ENCODE data around the gene TRPV4.

TRPV4 gene

GRCh38 chr12:109763201-109763841, 69.9 kb downstream of the TRPV4 start:
- Mint-ChIP-seq H3K36me3 (ENCODE audit: low read depth) (no peaks in the 10 kb centered on the region), H3K27ac (no peak overlapping the region), H3K4me1 (peaks cover 7% of the 10 kb centered on the region), H3K27me3 (no peaks in the 10 kb centered on the region), H3K4me3 (no peak overlapping the region), H3K9me3 (no peaks in the 10 kb centered on the region)
- DNase-seq: no peak
- peak; percentile 68 for ATAC-seq

- no peak overlapping the region for H3K4me3 Mint-ChIP-seq
- H3K27me3 Mint-ChIP-seq: no peaks in the 10 kb centered on the region
- H3K36me3 Mint-ChIP-seq (ENCODE audit: low read depth): no peaks in the 10 kb centered on the region
- no peak for DNase-seq
- no peak overlapping the region for H3K27ac Mint-ChIP-seq
- H3K4me1 Mint-ChIP-seq: peaks cover 7% of the 10 kb centered on the region
- ATAC-seq: no peak
- no peaks in the 10 kb centered on the region for H3K9me3 Mint-ChIP-seq
Observed at GRCh38 chr12:109762673-109763191, 70.5 kb downstream of the TRPV4 start.

- Mint-ChIP-seq H3K4me1 (peaks cover 7% of the 10 kb centered on the region), H3K9me3 (no peaks in the 10 kb centered on the region), H3K27me3 (no peaks in the 10 kb centered on the region), H3K36me3 (ENCODE audit: low read depth) (peaks cover 3% of the 10 kb centered on the region), H3K4me3 (no peak overlapping the region), H3K27ac (no peak overlapping the region)
- DNase-seq (no peak), ATAC-seq (no peak)
Observed at GRCh38 chr12:109762071-109762672, 71.0 kb downstream of the TRPV4 start.

DNA sequence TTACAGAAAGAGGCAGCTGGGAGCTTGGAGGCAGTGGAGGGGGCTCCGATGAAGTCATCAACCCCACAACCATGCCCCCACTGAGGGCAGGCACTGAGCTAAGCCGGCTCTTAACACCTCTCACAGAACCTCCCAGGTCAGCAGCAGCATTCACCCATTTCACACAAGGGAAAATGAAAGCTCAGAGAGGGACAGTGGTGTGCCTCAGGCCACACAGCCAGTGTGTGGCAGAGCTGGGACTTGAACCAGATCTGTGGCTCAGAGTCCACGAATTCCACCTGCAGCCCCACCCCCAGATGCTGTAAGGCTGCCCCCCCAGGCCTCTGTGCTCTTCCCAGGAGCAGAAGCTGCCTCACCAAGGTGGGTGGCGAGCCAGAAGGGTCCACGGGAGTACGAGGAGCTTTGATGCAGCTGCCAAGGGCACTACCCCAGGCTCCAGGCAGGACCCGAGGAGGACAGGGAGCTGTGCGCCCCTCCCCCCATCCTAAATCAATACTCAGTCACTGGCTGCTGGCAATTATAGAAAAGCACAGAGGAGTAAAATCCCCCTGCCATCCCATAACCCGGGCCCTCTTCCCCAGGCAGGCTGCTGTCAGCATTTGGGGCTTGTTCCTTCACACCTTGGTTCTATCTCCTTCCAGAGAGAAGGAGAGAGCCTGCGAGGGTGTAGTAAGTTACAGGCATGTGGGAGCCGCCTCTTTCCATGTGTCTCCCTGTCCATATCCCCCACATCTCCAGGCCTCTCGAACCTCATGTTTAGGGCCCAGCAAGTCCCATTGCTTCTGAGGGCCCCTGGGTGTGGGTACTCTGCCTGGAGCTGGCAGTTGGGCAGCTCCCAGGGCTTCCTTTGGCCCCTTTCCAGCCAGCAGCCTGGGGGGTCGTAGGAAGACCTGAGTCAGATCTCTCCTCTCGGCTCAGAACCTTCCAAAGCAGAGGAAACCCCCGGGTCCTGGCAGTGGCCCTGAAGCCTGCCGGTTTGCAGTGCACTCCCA, 72.0 kb downstream of the TRPV4 start:
- no peaks in the 10 kb centered on the region for H3K27me3 Mint-ChIP-seq
- H3K4me1 Mint-ChIP-seq: peaks cover 7% of the 10 kb centered on the region
- no peak for ATAC-seq
- no peak overlapping the region for H3K4me3 Mint-ChIP-seq
- DNase-seq: no peak
- no peaks in the 10 kb centered on the region for H3K9me3 Mint-ChIP-seq
- peaks cover 12% of the 10 kb centered on the region for H3K36me3 Mint-ChIP-seq (ENCODE audit: low read depth)
- H3K27ac Mint-ChIP-seq: no peak overlapping the region

GRCh38 chr12:109760031-109760929, 72.9 kb downstream of the TRPV4 start:
- Mint-ChIP-seq H3K4me1 (peaks cover 7% of the 10 kb centered on the region), H3K9me3 (peaks cover 7% of the 10 kb centered on the region), H3K27me3 (no peaks in the 10 kb centered on the region), H3K27ac (no peak overlapping the region), H3K36me3 (ENCODE audit: low read depth) (peaks cover 16% of the 10 kb centered on the region), H3K4me3 (no peak overlapping the region)
- ATAC-seq (no peak), DNase-seq (no peak)

- Mint-ChIP-seq H3K36me3 (ENCODE audit: low read depth) (peaks cover 16% of the 10 kb centered on the region), H3K4me3 (no peak overlapping the region), H3K27me3 (no peaks in the 10 kb centered on the region), H3K9me3 (peaks cover 7% of the 10 kb centered on the region), H3K4me1 (peaks cover 7% of the 10 kb centered on the region), H3K27ac (no peak overlapping the region)
- ATAC-seq (no peak), DNase-seq (no peak)
Observed at GRCh38 chr12:109759595-109759994, 73.6 kb downstream of the TRPV4 start.

- Mint-ChIP-seq H3K27me3 (no peaks in the 10 kb centered on the region), H3K36me3 (ENCODE audit: low read depth) (peaks cover 16% of the 10 kb centered on the region), H3K4me1 (peaks cover 7% of the 10 kb centered on the region), H3K9me3 (peaks cover 7% of the 10 kb centered on the region), H3K27ac (no peak overlapping the region), H3K4me3 (no peak overlapping the region)
- DNase-seq (no peak), ATAC-seq (no peak)
Observed at GRCh38 chr12:109758426-109759420, 74.5 kb downstream of the TRPV4 start.

DNA sequence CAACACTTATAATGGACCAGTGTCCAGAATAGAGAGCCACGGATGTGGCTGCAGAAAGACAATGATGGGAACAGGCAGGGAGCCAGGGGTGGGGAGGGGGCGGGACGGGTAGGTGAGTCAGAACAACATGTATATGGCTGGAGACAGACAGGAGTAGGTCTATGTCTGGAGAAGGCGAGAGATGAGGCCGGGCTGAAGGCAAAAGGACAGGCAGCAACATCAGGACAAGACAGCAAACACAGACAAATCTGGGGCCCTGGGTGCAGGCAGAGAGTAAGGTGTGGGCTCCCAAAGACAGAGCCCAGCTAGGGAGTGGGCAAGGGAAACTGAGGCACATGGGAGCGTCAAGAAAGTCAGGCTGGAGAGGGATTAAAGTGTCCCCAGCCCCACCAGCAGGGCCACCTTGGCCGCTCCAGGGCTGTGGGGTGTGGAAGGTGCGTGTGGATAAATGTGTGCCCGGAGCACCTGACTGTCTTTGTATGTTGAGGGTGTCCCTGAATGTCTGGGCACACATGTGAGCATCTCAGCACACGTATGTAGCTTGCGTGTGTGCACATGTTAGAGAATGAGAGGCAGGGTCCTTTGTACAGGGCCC, 75.4 kb downstream of the TRPV4 start:
- Mint-ChIP-seq H3K4me3 (no peak overlapping the region), H3K36me3 (ENCODE audit: low read depth) (peaks cover 16% of the 10 kb centered on the region), H3K9me3 (peaks cover 7% of the 10 kb centered on the region), H3K27ac (no peak overlapping the region), H3K4me1 (peaks cover 3% of the 10 kb centered on the region), H3K27me3 (no peaks in the 10 kb centered on the region)
- ATAC-seq (no peak), DNase-seq (no peak)

DNA sequence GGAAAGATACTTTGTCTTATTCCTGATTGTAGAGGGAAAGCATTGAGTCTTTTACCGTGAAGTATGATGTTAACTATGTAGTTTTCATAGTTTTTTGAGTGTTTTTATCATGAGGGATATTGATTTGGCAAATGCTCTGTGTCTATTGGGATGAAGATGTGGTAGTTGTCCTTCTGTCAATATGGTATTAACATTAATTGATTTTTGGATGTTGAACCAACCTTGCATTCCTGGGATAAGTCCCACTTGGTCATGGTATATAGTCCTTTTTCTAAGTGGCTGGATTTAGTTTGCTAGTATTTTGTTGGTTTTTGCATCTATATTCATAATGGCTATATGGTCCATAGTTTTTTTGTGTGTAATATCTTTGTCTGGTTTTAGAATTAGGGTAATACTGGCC, 76.7 kb downstream of the TRPV4 start:
- DNase-seq (no peak), ATAC-seq (no peak)
- Mint-ChIP-seq H3K9me3 (peaks cover 7% of the 10 kb centered on the region), H3K36me3 (ENCODE audit: low read depth) (peaks cover 16% of the 10 kb centered on the region), H3K4me1 (peaks cover 3% of the 10 kb centered on the region), H3K27me3 (no peaks in the 10 kb centered on the region), H3K4me3 (no peak overlapping the region), H3K27ac (no peak overlapping the region)

- no peaks in the 10 kb centered on the region for H3K4me1 Mint-ChIP-seq
- H3K36me3 Mint-ChIP-seq (ENCODE audit: low read depth): peaks cover 16% of the 10 kb centered on the region
- DNase-seq (no peak), ATAC-seq (no peak)
- H3K9me3 Mint-ChIP-seq: peaks cover 7% of the 10 kb centered on the region
- no peaks in the 10 kb centered on the region for H3K27me3 Mint-ChIP-seq
- H3K27ac Mint-ChIP-seq: no peak overlapping the region
- H3K4me3 Mint-ChIP-seq: no peak overlapping the region
Observed at GRCh38 chr12:109753959-109754358, 79.2 kb downstream of the TRPV4 start.

DNA sequence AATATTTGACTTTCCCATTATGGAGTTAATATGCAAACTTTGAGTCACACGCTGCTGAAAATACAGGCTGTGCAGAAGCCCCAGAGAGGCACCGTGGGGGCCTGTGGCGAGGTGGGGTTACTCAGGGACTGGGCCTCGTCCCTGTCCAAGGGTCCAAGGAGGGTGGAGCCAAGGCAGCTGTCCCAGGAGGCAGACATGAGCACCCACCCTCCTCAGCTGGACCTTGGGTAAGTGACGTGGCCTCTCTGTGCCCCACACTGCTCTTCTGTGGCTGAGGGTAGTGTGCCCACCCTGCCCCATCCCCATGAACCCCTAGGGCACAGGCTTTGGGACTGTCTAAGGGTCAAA, 80.2 kb downstream of the TRPV4 start:
- Mint-ChIP-seq H3K27ac (no peak overlapping the region), H3K27me3 (no peaks in the 10 kb centered on the region), H3K4me1 (no peaks in the 10 kb centered on the region), H3K9me3 (peaks cover 7% of the 10 kb centered on the region), H3K36me3 (ENCODE audit: low read depth) (peaks cover 16% of the 10 kb centered on the region), H3K4me3 (no peak overlapping the region)
- ATAC-seq (no peak), DNase-seq (no peak)

GRCh38 chr12:109752117-109753053, 80.8 kb downstream of the TRPV4 start:
- H3K27ac Mint-ChIP-seq: no peak overlapping the region
- DNase-seq (no peak), ATAC-seq (no peak)
- H3K9me3 Mint-ChIP-seq: peaks cover 7% of the 10 kb centered on the region
- H3K36me3 Mint-ChIP-seq (ENCODE audit: low read depth): peaks cover 16% of the 10 kb centered on the region
- H3K4me3 Mint-ChIP-seq: no peak overlapping the region
- H3K27me3 Mint-ChIP-seq: no peaks in the 10 kb centered on the region
- H3K4me1 Mint-ChIP-seq: no peaks in the 10 kb centered on the region
